NOMO-1 (cell line): ENCODE measurements around the gene LNPEP.

ENCODE experiments used
- DNase-seq, 2 experiments: peaks; one replicate each; lab custom pipeline; 2025; ENCODE audit not compliant: unreplicated experiment in 2 of 2; lab: John Stamatoyannopoulos, UW

Gene LNPEP

GRCh38 chr5:96994493-96994892 is 58.6 kb downstream of the LNPEP start:
- no peak for DNase-seq

- DNase-seq: no peak
Observed at GRCh38 chr5:96995419-96995818, 59.5 kb downstream of the LNPEP start.

DNA sequence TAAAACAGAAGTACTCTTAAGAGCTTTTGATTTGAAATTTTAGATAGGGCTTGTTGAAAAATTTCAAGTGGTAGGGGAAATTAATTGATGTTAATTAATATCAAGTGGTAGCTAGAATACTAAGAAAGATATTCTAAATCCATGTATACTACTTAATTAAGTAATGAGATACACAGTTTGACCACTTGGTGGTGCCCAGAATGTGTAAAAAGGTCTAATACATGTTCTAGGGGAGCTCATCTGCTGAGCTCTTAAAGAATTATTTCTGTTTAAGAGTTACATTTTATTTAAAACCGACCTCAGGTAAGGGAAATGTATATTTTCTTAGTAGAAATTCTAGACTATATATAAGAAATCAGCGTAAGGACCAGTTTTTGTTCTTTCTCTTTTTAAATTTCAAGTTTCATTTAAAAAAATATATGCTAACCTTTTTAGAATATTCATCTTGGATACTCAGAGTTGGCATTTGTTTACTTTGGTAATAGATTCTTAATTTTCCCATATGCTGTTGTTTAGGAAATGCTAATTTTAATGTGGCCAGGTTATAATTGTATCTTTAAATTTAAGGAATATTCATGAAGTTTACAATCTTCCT is 61.5 kb downstream of the LNPEP start:
- DNase-seq: peak in 1 of 2 experiments; percentile 48

GRCh38 chr5:96999856-97000255 is 64.0 kb downstream of the LNPEP start:
- no peak for DNase-seq

- no peak for DNase-seq
Observed at GRCh38 chr5:97000391-97000790, 64.5 kb downstream of the LNPEP start.

- no peak for DNase-seq
Observed at GRCh38 chr5:97002983-97003382, 67.1 kb downstream of the LNPEP start.

- no peak for DNase-seq
Observed at GRCh38 chr5:97004423-97005060, 68.7 kb downstream of the LNPEP start.

GRCh38 chr5:97006454-97007060 is 70.7 kb downstream of the LNPEP start:
- DNase-seq: no peak

- DNase-seq: peak; percentile 64 to 94
Observed at GRCh38 chr5:97009212-97009898, 73.5 kb downstream of the LNPEP start.

- no peak for DNase-seq
Observed at GRCh38 chr5:97009921-97010320, 74.0 kb downstream of the LNPEP start.

DNA sequence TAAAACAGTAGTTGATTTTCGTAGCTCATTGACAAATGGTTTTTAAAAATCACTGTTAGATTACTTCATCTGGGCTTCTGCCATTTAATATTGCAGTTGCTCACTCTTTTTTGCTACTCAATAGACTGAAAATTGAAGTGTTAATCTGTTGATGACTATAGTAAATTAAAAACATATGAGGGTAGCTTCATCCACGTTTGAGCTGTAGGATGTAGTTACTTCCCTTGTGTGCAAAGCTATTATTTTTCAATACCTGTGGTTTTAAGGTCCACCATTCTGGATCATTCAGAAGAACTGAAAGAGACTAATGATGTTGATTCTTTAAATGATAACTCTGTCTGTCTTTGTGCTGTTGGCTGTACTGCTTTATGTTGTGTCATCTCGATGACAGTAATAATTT is 74.7 kb downstream of the LNPEP start:
- DNase-seq: peak in 1 of 2 experiments; percentile 17

DNA sequence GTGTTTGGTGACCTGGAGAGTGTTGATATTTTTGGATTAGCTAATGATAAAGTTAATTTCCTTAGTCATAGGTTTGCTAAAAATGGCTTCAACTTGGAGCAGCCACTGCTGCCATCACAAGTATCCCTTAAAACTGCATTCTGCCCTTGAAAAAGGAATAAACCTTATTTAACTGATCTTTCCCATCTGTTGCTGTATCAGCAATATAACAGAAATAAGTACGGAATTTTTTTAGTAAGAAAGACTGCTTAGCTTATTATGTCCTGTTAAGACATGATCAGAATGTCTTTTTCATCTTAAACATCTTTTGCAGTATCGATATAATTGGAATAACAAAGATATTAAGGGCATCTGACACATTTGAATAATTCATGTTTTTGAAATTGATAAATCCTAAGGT is 75.7 kb downstream of the LNPEP start:
- no peak for DNase-seq

DNA sequence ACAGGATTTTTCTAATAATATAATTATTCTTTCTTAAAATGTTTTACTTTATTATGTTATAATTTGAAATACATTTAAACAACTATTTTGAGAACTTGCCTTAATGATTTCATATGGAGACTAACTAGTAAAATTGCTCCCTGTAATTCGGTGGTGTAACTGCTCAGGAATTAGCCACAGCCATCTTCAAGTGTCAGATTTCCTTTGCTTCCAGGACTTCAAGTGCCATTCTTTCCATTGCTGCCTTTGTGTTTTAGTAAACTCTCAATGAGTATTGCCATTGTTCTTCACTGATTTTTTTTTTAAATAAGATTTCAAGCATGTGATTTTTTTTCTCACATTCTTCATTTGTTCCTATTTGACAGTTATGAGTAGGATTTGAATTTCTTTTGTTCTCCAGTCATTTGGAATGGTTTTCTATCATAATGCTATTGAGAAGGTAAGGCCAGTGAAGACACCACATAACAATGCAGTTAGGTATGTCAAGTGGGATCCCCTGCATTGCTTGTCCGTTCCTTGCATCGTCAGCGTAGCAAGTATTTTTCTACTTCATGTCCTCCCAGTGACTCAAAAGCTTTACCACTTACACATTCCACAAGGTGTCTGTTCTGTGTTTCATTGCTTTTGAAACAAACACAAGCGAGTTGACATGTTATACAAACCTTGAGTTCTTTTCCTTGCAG is 83.7 kb downstream of the LNPEP start:
- no peak for DNase-seq

DNA sequence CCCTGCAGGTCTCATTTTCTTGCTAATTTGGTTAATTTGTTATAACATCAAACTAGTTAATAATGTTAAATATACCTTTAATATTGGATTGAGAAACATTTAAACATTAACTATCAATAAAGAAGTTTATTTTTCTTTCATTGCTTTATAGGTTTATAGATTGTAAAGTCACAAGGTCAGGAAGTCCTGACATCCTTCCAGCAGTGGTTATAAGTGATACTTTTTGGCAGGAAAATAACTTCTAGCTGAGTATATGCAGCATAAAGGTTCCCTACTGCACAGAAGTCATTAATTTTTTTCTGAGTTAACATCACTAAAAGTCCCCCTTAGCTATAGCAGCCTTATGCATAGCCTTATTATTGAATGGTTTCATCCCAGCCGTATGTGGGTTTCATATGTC is 85.5 kb downstream of the LNPEP start:
- DNase-seq: no peak

DNA sequence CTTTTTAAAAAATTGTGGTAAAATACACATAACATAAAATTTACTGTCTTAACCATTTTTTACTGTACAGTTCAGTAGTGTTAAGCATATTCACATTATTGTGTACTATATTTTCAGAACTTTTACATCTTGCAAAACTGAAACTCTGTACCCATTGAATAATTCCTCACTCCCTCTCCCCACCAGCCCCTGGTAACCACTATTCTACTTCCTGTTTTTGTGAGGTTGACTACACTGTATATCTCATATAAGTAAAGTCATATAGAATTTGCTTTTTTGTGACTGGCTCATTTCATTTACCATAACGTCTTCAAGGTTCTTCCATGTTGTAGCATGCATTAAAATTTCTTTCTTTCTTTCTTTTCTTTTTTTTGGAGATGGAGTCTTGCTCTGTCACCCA is 87.0 kb downstream of the LNPEP start:
- peak; percentile 27 to 34 for DNase-seq

DNA sequence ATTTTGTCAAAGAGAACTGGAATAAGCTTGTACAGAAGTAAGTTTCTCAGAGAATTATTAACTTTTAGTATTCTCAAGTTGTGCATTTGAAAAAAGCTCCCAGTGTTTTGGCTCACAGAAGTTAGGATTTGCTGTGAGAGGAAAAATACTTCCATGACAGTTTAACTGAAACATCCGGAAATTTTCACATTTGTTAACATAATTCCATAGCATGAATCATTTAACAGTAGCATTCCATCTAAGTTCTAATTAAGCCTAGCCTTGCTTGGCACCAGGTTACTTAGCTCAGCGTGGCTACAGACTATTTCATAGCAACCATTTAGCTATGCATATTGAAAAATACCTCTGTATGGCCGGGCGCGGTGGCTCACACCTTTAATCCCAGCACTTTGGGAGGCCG is 90.8 kb downstream of the LNPEP start:
- no peak for DNase-seq

DNA sequence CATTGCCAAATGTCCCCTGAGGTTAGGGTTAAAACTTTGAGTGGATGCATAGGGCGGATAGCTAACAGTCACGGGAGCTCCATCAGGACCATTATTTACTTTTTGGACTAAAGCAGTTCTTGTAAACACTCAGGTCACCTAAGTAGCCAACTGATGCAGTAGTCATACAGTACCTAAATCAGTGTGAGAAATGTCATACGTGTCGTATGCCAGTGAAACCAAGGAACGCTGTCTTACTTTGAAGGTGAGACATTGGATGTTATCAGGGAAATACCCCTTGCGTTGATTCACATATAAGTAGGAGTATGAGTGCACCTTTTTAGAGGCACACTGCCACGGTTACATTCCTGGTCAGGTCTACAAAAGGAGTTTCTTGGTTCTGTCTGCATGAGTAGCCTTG is 101.9 kb downstream of the LNPEP start:
- DNase-seq: no peak

GRCh38 chr5:97041239-97041638 is 105.4 kb downstream of the LNPEP start:
- no peak for DNase-seq

- no peak for DNase-seq
Observed at GRCh38 chr5:97042996-97043395, 107.1 kb downstream of the LNPEP start.

DNA sequence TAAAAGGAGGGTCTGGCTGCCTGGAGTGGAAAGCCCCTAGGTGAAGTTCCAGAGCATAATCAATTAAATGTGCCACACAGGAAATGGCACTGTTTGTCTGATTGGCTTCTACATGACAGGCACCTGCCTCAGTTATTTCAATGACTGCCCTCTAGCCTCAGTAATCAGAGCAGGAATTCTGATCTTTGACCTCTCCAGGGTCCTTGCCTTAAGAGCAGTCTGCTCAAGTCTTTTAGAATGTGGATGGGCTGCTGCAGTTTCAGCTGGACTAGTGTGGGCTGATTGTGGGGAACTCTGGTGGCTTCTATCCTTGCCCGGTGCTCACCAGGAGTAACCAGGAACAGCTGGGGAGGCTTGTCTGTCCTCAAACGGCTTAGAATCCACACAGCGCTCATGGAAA is 107.6 kb downstream of the LNPEP start:
- no peak for DNase-seq

DNA sequence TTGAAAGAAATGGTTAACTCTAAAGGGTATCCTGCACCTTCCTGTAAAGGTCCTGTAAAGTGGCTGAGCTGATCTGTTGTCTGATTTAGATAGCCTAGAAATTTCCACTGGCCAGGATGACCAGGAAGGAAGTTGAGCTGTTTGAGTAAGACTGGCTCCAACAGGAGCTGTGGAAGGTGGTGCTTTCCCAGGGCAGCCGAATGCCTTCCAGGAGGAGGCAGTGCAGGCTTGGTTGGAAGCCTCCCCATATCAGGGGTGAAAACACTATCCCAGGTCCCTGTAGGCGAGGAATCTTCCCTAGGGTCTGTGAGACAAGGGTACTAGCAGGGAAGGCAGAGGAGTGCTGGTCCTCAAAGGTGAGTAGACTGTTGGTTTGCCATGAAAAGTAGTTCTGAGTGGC is 108.2 kb downstream of the LNPEP start:
- DNase-seq: no peak
